IMR-90 (cell line): ENCODE results near the gene CARS2. TPM values are rescaled to one million over a fixed set of nuclear protein-coding genes. Genes with fewer than 3 reads are reported as not detected.

Experiments
- ATAC-seq: fragments of 200-7000 bp; cut with Tn5 transposase; 2 replicates; pipeline ENCODE4 v1.9.1; 2020; ENCODE audit warnings: low read depth, mild to moderate bottlenecking, moderate library complexity
- BruUV-seq: library from RNA; stranded (reverse); fragments of 400-500 nt; replicated peaks from 2 replicates; lab custom pipeline; 2021; lab: Mats Ljungman, UMichigan
- CTCF ChIA-PET: fragments of 300-600 bp; formaldehyde crosslinking; extraction: SDS; loops from one replicate; lab custom pipeline; 2021; ENCODE audit warnings: antibody characterized with exemption; lab: Yijun Ruan, JAX
- POLR2A ChIA-PET: fragments of 300-600 bp; sonication (Branson Sonifier 250); formaldehyde crosslinking; loops from one replicate; lab custom pipeline; 2022; ENCODE audit warnings: antibody characterized with exemption; ENCODE audit not compliant: unreplicated experiment; lab: Charles Lee
- DNase-seq: peaks from one replicate; pipeline ENCODE4 v3.0.0; 2013
- H2AFZ ChIP-seq: replicated peaks from 2 replicates; pipeline ENCODE3; 2013; ENCODE audit warnings: low read length, mild to moderate bottlenecking; ENCODE audit not compliant: poor library complexity
- H2AK5ac ChIP-seq: 2 replicates; pipeline ENCODE4 v1.6.1; 2013; ENCODE audit warnings: low read depth, low read length, inconsistent platforms
- H2AK9ac ChIP-seq: replicated peaks from 2 replicates; pipeline ENCODE3; 2013; ENCODE audit warnings: mild to moderate bottlenecking, low read depth, low read length, moderate library complexity; ENCODE audit not compliant: poor library complexity
- H2BK120ac ChIP-seq: 2 replicates; pipeline ENCODE4 v1.6.1; 2013; ENCODE audit warnings: low read depth, low read length, inconsistent platforms
- H2BK15ac ChIP-seq: 3 replicates; pipeline ENCODE4 v1.6.1; 2013; ENCODE audit warnings: low read depth, low read length, inconsistent platforms
- H2BK20ac ChIP-seq: 2 replicates; pipeline ENCODE4 v1.6.1; 2013; ENCODE audit warnings: low read depth, mild to moderate bottlenecking, inconsistent platforms, low read length, moderate library complexity
- H2BK5ac ChIP-seq: 2 replicates; pipeline ENCODE4 v1.6.1; 2013; ENCODE audit warnings: mild to moderate bottlenecking, low read depth, low read length, inconsistent platforms; ENCODE audit not compliant: poor library complexity, severe bottlenecking
- H3K14ac ChIP-seq: replicated peaks from 2 replicates; pipeline ENCODE4 v1.6.1; 2013; ENCODE audit warnings: low read depth, low read length, inconsistent platforms
- H3K18ac ChIP-seq: 2 replicates; pipeline ENCODE4 v1.6.1; 2013; ENCODE audit warnings: low read depth, low read length, control low read depth
- H3K23ac ChIP-seq: 2 replicates; pipeline ENCODE4 v1.6.1; 2013; ENCODE audit warnings: low read depth, low read length, inconsistent platforms
- H3K27ac ChIP-seq: 2 replicates; pipeline ENCODE4 v1.5.1; 2013; ENCODE audit warnings: mild to moderate bottlenecking, control low read depth, low read length; ENCODE audit not compliant: insufficient read depth
- H3K27me3 ChIP-seq: 2 replicates; pipeline ENCODE4 v1.6.1; 2013; ENCODE audit warnings: low read length; ENCODE audit not compliant: control insufficient read depth, insufficient read depth
- H3K36me3 ChIP-seq: 2 replicates; pipeline ENCODE4 v1.6.1; 2013; ENCODE audit warnings: low read length, mixed read lengths; ENCODE audit not compliant: control insufficient read depth, insufficient read depth
- H3K4ac ChIP-seq: 2 replicates; pipeline ENCODE4 v1.6.1; 2013; ENCODE audit warnings: low read depth, low read length, inconsistent platforms
- H3K4me1 ChIP-seq: 2 replicates; pipeline ENCODE4 v1.6.1; 2013; ENCODE audit warnings: low read length, mixed read lengths; ENCODE audit not compliant: control insufficient read depth, insufficient read depth
- H3K4me2 ChIP-seq: 2 replicates; pipeline ENCODE4 v1.6.1; 2013; ENCODE audit warnings: low read depth, mild to moderate bottlenecking, control low read depth, low read length, moderate library complexity
- H3K4me3 ChIP-seq: 2 replicates; pipeline ENCODE4 v1.5.1; 2013; ENCODE audit warnings: low read depth, mild to moderate bottlenecking, control low read depth, low read length, moderate library complexity; ENCODE audit not compliant: insufficient read depth
- H3K56ac ChIP-seq: 2 replicates; pipeline ENCODE4 v1.6.1; 2013; ENCODE audit warnings: low read length, inconsistent platforms; ENCODE audit not compliant: insufficient read depth; ENCODE audit errors: extremely low read depth
- H3K79me1 ChIP-seq, 2 experiments: 2 replicates each; pipeline ENCODE4 v1.6.1; 2013; ENCODE audit warnings: low read length in 2 of 2, inconsistent platforms in 1 of 2, low read depth in 1 of 2
- H3K9ac ChIP-seq: 2 replicates; pipeline ENCODE4 v1.6.1; 2013; ENCODE audit warnings: low read depth, low read length, control low read depth
- H3K9me1 ChIP-seq: 2 replicates; pipeline ENCODE4 v1.6.1; 2013; ENCODE audit warnings: low read length, inconsistent platforms; ENCODE audit not compliant: insufficient read depth
- H3K9me3 ChIP-seq: 2 replicates; pipeline ENCODE4 v1.6.1; 2013; ENCODE audit warnings: low read length; ENCODE audit not compliant: control insufficient read depth, insufficient read depth
- H4K20me1 ChIP-seq: 2 replicates; pipeline ENCODE4 v1.6.1; 2013; ENCODE audit warnings: low read length, inconsistent platforms; ENCODE audit not compliant: insufficient read depth
- H4K5ac ChIP-seq: 2 replicates; pipeline ENCODE4 v1.6.1; 2013; ENCODE audit warnings: mild to moderate bottlenecking, low read depth, low read length, control low read depth
- H4K8ac ChIP-seq, 2 experiments: 2 replicates each; pipeline ENCODE4 v1.6.1; 2013; ENCODE audit warnings: low read depth in 2 of 2, low read length in 2 of 2, control low read depth in 1 of 2, inconsistent platforms in 1 of 2
- H4K91ac ChIP-seq: 2 replicates; pipeline ENCODE4 v1.6.1; 2013; ENCODE audit warnings: low read depth, low read length, inconsistent platforms; ENCODE audit not compliant: insufficient read depth
- CEBPB ChIP-seq: IDR thresholded peaks from 2 replicates; pipeline ENCODE4 v1.6.1; 2012; ENCODE audit warnings: low read depth, low read length, improper control_type of control experiment
- CHD1 ChIP-seq: IDR thresholded peaks from 2 replicates; pipeline ENCODE4 v1.6.1; 2012; ENCODE audit warnings: low read depth, low read length, improper control_type of control experiment
- POLR2A ChIP-seq: IDR thresholded peaks from 2 replicates; pipeline ENCODE4 v1.6.1; 2012; ENCODE audit warnings: mild to moderate bottlenecking, low read depth, low read length
- USF2 ChIP-seq: fragments of 150-350 bp; IDR thresholded peaks from 2 replicates; pipeline ENCODE4 v1.6.1; 2017; ENCODE audit warnings: mild to moderate bottlenecking, antibody characterized with exemption, low read length, low read depth
- WGBS, 2 experiments: methylation state at CpG; one replicate each; pipeline versions ENCODE4 v1.1.5 to v1.1.7; 2013; ENCODE audit warnings: missing lambda C conversion rate in 2 of 2; ENCODE audit not compliant: insufficient read length in 1 of 2; ENCODE audit errors: extremely low coverage in 2 of 2; 5-methylcytosine and 5-hydroxymethylcytosine counted together
- dilution Hi-C: fragments of 300-500 bp; cut with HindIII; formaldehyde crosslinking; loops from one replicate; pipeline ENCODE4 v1.14.3; 2018; ENCODE audit warnings: low sequenced_read_pairs; ENCODE audit not compliant: unreplicated experiment
- in situ Hi-C: fragments of 300-500 bp; cut with MboI; formaldehyde crosslinking; loops from 3 replicates; pipeline ENCODE4 v1.14.3; 2019; ENCODE audit warnings: low sequenced_read_pairs, inconsistent platforms, mixed read lengths
- intact Hi-C: fragments of 100-400 bp; cut with micrococcal nuclease; formaldehyde crosslinking; loops from 2 replicates; pipeline ENCODE4 v1.10.0; 2022
- polyA plus RNA-seq, 3 experiments: library from polyadenylated mRNA; depleted of rRNA; stranded (reverse); fragments of >200 nt; gene quantifications; 2 replicates each; pipeline ENCODE4 v1.2.3, GENCODE V29; 2012; ENCODE audit warnings: low replicate concordance in 1 of 3
- total RNA-seq: library from RNA; depleted of rRNA; stranded (reverse); fragments of >200 nt; gene quantifications from 2 replicates; pipeline ENCODE4 v1.2.3, GENCODE V29; 2012

The CARS2 gene
- total and polyA plus RNA-seq, 2 of the 4 experiments (the other 2 are of a cell fraction) = 76.2 to 76.4 TPM

GRCh38 chr13:110702591-110703526 is 3.1 kb downstream of the CARS2 start:
- Histone ChIP-seq H3K79me1 (peaks cover 49 to 79% of the 10 kb centered on the region in 2 experiments), H3K4me3 (no peak overlapping the region), H2BK15ac (no peak overlapping the region), H2AK5ac (no peak overlapping the region), H4K8ac (no peak overlapping the region; a peak in 1 of 4 replicates), H2AK9ac (peak overlapping the region; percentile 12), H3K18ac (no peak overlapping the region), H3K56ac (no peak overlapping the region), H2BK20ac (no peak overlapping the region), H3K36me3 (peaks cover 29% of the 10 kb centered on the region), H4K20me1 (peaks cover 13% of the 10 kb centered on the region), H3K4me1 (peaks cover 17% of the 10 kb centered on the region), H2BK120ac (no peak overlapping the region), H3K4me2 (peak overlapping the region; percentile 51), H3K9ac (no peak overlapping the region), H3K27me3 (no peaks in the 10 kb centered on the region), H3K14ac (no peak overlapping the region), H4K5ac (no peak overlapping the region), H3K9me1 (peaks cover 18% of the 10 kb centered on the region), H2BK5ac (no peak overlapping the region), H3K27ac (no peak overlapping the region), H2AFZ (no peak overlapping the region), H3K23ac (no peak overlapping the region), H3K4ac (no peak overlapping the region), H4K91ac (no peak overlapping the region; the same call in 1 of the 2 replicates), H3K9me3 (no peaks in the 10 kb centered on the region)
- no TSS peak for BruUV-seq
- CTCF ChIA-PET = no interaction called here
- ATAC-seq (no peak), DNase-seq (peak; percentile 62)
- dilution Hi-C loops (no loop called here), intact Hi-C loops (no loop called here), in situ Hi-C loops (no loop called here)
- WGBS, 2 experiments = 38% methylated on average over 4 of the region's 15 CpGs; no CpG with 5 or more reads in 1 of the 2 experiments
- POLR2A ChIA-PET = interaction anchor here (0.9 kb wide), 1 partner anchor 9 kb away, joined by 3 read pairs; no protein-coding TSS in a partner anchor
- TF ChIP-seq POLR2A (no peak), CEBPB (peak; percentile 31; the same call in 1 of the 2 replicates), USF2 (no peak), CHD1 (no peak)
